Sciatic nerve (tissue), 2 donors: Measurements from ENCODE around the gene AP2A1. TPM values are rescaled to one million over a fixed set of nuclear protein-coding genes. Genes with fewer than 3 reads are reported as not detected.
A peak's percentile ranks its signal among the peaks of the same experiment; 100 is the strongest.

Experiments
- ATAC-seq: fragments of 200-7000 bp; cut with Tn5 transposase; one replicate; pipeline ENCODE4 v1.9.1; 2020; ENCODE audit warnings: mild to moderate bottlenecking, moderate library complexity
- DNase-seq: peaks from one replicate; pipeline ENCODE4 v3.0.0-alpha.2; 2020; ENCODE audit warnings: low spot score
- intact Hi-C: fragments of 100-400 bp; cut with DNase I; formaldehyde crosslinking; loops from one replicate; pipeline ENCODE4 v1.14.2; 2022
- total RNA-seq: library from RNA; stranded (reverse); fragmentation: NEBNext Ultra II Directional; extraction: Animal tissue kit (Norgen Biotek cat#: 25700); gene quantifications from one replicate; pipeline ENCODE4 v1.2.1, GENCODE V29; 2021
- donor health status: DM: no; HTN: no; CAD: no.
- donor health status: DM: no; HTN: no; CAD: no.

Gene AP2A1
- total RNA-seq, 1 donor from 2014 or later, result 74.3 TPM

DNA sequence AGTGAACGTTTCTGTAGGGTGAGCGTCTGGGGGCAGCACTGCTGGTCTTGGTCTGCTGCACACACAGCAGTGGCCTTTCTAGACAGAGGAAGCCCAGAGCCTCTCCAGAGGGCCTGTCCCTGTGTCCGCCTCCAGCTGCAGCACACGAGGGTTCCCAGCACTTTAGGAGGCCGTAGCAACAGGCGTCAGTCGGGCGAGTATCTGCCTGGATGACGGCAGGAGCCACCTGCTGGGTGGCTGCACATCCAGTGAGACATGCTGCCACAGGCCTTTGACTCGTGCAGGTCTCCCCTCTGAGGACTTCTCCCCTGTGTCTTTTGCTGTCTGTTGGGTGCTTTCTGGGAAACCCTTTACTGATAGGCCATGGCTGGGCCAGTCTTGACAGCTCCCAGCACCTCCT lies 22.1 kb downstream of the AP2A1 start:
- intact Hi-C loops, result no loop called here
- DNase-seq, result no peak
- ATAC-seq, result no peak

DNA sequence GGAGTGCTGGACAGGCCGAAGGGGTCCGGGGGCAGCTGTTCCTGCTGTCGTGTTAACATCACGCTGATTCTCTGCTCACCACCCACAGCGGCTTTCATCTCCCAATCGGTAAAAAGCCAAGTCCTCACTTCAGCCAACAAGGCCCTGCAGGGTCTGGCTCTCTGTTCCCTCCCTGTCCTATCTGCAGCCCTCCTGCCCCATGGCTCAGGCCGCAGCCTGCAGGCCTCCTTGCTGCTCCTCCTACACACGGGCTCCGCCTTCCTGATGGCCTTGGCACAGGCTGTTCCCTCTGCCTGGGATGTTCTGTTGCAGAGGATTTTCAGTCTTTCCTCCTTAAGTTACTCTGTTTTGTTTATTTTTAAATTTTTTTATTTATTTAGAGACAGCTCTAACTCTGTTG lies 24.1 kb downstream of the AP2A1 start:
- ATAC-seq (peak; percentile 94), DNase-seq (no peak)
- intact Hi-C loops, result no loop called here

DNA sequence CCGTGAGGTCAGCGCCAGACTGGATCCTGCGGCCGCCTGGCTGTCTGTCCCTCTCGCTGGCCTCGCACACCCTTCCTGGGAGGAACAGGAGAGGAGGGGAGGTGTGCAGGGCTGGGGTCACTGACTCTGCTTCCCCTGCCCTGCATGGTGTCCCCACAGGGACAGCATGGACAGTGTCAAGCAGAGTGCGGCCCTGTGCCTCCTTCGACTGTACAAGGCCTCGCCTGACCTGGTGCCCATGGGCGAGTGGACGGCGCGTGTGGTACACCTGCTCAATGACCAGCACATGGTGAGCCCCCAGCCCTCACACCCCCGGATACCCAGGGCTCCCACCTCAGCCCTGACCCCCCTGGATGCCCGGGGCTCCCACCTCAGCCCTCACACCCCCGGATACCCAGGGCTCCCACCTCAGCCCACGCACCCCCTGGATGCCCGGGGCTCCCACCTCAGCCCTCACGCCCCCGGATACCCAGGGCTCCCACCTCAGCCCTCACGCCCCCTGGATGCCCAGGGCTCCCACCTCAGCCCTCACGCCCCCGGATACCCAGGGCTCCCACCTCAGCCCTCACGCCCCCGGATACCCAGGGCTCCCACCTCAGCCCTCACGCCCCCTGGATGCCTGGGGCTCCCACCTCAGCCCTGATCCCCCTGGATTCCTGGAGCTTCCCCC lies 25.1 kb downstream of the AP2A1 start:
- no peak for ATAC-seq
- DNase-seq, result no peak
- intact Hi-C loops, result no loop called here

DNA sequence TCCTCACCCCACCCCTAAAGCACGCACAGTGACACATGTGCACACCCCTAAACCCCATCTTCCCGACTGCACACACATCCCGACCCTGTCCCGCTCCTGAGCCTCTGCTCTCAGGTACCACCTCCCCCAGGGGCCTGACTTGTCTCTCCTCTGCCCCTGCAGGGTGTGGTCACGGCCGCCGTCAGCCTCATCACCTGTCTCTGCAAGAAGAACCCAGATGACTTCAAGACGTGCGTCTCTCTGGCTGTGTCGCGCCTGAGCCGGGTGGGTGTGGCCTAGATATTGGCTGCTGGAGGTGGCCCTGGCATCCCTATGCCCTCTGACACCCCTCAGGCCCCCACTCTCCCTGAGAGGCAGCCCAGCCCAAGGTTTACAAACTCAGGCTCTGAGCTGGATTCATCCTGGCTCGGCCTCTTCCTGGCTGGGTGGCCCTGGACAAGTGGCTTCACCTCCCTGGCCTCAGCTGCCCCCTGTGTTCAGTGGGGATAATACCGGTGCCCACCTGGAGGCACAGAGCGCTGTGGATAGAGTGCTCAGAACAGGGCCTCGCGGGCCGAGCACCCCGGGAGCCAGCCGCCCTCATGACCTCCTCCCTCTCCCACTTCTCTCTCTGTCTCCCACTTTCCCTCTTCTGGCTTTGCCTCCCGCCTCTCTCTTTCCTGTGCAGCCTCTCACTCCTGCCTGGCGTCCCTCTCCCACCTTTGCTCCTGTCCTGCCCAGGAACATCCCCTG lies 26.2 kb downstream of the AP2A1 start:
- intact Hi-C loops, result no loop called here
- ATAC-seq (no peak), DNase-seq (no peak)

DNA sequence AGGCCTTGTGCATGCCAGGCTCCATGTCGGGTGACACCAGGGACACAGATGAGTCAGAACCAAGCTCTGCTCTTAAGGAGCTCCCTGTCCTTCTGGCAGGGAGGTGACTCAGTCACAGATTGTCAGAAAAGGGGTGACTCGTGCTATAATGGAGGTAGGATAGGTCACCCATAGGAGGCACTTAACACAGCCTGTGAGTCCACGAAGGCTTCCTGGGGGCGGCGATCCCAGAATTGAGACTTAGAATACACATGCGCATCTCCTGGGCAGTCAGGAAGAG lies 26.7 kb downstream of the AP2A1 start:
- DNase-seq, result no peak
- no peak for ATAC-seq
- intact Hi-C loops, result no loop called here

DNA sequence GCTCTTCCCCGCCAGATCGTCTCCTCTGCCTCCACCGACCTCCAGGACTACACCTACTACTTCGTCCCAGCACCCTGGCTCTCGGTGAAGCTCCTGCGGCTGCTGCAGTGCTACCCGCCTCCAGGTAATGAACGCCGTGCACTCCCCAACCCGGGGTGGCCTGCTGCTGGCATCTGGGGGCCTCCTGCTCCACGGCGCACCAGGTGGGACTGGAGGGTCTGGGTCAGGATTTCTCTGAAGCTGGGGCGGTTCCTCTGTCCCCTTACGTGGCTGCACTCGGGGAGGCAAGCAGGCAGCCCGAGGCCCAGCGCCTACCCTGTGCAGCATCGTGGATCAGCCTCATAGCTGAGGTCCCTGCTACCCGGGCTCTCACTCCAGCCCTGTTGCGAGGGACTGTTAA lies 28.8 kb downstream of the AP2A1 start:
- intact Hi-C loops, result no loop called here
- no peak for ATAC-seq
- DNase-seq, result no peak

DNA sequence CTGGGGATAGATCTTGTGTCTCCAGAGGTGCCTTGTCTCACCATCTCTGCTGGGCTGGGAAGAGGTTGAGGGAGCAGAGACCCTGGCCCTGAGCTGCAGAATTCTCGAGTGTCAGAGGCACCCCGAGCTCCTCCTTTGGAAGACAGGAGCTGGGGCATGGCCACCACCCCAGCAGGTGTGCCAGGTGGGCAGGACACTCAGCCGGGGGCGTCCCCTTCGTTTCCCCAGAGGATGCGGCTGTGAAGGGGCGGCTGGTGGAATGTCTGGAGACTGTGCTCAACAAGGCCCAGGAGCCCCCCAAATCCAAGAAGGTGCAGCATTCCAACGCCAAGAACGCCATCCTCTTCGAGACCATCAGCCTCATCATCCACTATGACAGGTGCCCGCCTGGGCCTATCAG lies 31.8 kb downstream of the AP2A1 start:
- intact Hi-C loops, result no loop called here
- DNase-seq (no peak), ATAC-seq (no peak)

DNA sequence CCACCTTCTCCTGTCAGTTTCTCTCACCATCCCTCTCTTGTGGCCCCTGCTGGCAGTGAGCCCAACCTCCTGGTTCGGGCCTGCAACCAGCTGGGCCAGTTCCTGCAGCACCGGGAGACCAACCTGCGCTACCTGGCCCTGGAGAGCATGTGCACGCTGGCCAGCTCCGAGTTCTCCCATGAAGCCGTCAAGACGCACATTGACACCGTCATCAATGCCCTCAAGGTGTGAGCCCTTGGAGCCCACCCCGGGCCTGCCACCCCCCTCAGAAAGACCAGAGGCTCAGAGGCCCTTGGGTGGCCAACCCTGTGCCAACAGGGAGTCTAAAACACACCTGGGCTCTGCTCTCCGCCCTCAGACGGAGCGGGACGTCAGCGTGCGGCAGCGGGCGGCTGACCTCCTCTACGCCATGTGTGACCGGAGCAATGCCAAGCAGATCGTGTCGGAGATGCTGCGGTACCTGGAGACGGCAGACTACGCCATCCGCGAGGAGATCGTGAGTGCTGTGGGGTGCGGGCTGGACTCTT lies 32.5 kb downstream of the AP2A1 start:
- intact Hi-C loops, result no loop called here
- no peak for DNase-seq
- no peak for ATAC-seq

DNA sequence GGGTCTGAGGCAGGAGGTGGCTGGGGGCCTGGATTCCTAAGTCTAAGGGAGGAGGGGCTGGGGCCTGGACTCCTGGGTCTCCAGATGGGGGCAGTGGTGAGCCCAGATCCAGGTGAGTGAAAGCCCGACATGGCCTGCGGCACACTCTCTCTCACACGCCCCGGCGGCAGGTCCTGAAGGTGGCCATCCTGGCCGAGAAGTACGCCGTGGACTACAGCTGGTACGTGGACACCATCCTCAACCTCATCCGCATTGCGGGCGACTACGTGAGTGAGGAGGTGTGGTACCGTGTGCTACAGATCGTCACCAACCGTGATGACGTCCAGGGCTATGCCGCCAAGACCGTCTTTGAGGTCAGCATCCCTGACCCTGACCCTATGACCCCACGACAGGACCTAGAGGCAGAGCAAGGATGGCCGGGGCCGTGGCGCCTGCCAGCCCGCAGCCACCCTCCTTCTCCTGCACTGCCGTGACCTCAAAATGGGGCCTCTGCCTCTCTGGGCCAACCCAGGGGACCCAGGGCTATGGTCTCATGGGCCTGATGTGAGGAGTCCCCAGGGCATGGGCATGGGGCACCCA lies 33.1 kb downstream of the AP2A1 start:
- DNase-seq (no peak), ATAC-seq (no peak)
- intact Hi-C loops, result no loop called here

DNA sequence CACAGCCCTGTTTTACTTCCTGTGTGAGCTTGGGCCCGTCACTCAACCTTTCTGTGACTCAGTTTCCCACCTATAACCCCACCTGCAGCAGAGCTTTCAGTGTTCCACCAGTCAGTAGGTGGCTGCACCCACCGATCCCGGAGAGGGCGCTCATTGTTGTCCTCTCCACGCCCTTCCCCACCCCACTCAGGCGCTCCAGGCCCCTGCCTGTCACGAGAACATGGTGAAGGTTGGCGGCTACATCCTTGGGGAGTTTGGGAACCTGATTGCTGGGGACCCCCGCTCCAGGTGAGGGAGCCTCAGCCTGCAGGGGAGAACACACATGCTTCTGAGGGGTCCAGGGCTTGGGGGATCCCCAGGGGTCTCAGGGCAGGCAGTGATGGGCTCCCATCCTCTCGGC lies 34.0 kb downstream of the AP2A1 start:
- intact Hi-C loops, result no loop called here
- ATAC-seq (no peak), DNase-seq (no peak)

DNA sequence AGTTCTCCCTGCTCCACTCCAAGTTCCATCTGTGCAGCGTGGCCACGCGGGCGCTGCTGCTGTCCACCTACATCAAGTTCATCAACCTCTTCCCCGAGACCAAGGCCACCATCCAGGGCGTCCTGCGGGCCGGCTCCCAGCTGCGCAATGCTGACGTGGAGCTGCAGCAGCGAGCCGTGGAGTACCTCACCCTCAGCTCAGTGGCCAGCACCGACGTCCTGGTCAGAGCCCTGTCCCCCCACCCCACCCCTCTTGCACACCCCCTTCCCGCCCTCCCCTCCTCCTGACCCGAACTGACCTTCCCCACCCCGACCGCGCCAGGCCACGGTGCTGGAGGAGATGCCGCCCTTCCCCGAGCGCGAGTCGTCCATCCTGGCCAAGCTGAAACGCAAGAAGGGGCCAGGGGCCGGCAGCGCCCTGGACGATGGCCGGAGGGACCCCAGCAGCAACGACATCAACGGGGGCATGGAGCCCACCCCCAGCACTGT lies 34.6 kb downstream of the AP2A1 start:
- ATAC-seq (peak; percentile 31), DNase-seq (no peak)
- intact Hi-C loops, result no loop called here

DNA sequence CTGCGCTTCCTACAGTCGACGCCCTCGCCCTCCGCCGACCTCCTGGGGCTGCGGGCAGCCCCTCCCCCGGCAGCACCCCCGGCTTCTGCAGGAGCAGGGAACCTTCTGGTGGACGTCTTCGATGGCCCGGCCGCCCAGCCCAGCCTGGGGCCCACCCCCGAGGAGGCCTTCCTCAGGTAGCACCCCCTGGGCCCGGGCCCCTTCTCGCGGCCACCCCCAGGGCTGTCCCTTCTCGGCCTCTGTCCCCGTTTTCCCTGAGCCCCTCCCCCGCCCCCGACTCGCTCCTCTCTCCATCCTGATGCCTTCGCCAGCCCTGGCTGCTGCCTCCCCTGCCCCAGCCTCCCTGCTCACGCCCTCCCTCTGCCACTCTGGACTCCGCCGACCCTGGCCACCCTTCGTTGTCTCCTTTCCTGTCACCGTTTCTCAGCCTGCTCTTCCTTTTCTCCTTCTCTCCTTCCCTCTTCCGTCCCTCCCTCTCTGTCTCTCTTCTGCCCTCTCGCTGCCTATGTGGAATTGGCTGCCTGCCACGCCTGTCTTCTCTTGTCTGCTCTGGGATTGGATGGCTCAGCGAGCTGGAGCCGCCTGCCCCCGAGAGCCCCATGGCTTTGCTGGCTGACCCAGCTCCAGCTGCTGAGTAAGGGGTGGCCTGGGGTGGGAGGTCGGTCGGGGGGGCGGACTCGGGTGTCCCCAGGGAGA lies 35.3 kb downstream of the AP2A1 start:
- DNase-seq (peak; percentile 97), ATAC-seq (peak; percentile 90)
- intact Hi-C loops, result no loop called here

DNA sequence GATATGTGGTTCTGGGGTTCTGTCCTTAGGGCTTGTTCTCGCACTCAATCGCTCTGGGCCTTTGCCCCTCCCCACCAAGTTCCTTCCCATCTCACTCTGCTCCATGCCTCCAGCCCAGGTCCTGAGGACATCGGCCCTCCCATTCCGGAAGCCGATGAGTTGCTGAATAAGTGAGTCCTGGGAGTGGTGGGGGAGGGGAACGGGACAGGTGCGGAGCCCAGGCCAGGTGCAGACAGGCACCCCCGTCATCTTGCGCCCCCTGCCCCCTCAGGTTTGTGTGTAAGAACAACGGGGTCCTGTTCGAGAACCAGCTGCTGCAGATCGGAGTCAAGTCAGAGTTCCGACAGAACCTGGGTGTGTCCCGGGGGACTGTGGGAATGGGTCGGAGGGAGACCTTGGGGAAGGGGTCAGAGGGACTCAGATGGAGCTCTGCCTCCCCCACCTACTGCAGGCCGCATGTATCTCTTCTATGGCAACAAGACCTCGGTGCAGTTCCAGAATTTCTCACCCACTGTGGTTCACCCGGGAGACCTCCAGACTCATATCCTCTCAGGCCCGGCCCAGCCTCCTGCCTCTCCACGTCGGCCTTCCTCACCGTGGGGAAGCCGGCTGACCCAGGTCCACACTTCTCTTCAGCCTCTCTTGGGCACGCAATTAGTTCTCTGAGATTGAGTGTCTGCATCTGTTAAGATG lies 36.2 kb downstream of the AP2A1 start:
- intact Hi-C loops, result no loop called here
- ATAC-seq, result peak; percentile 16
- no peak for DNase-seq

DNA sequence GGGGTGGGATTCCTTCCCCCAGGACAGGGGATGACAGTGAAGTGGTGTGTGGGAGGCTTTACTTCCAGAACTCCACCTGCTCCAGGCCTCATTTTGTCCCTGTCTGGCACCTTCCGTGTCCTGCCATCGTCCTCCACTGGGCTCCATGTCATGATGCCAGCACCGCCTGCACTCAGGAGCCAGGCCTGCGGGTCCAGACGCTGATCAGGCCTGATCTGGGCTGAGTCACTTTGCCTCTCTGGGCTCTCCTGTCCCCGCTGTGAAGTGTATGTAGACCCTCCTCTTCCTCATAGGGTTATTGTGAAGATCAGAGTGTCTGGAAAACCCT lies 36.7 kb downstream of the AP2A1 start:
- DNase-seq, result no peak
- intact Hi-C loops, result no loop called here
- ATAC-seq, result no peak

DNA sequence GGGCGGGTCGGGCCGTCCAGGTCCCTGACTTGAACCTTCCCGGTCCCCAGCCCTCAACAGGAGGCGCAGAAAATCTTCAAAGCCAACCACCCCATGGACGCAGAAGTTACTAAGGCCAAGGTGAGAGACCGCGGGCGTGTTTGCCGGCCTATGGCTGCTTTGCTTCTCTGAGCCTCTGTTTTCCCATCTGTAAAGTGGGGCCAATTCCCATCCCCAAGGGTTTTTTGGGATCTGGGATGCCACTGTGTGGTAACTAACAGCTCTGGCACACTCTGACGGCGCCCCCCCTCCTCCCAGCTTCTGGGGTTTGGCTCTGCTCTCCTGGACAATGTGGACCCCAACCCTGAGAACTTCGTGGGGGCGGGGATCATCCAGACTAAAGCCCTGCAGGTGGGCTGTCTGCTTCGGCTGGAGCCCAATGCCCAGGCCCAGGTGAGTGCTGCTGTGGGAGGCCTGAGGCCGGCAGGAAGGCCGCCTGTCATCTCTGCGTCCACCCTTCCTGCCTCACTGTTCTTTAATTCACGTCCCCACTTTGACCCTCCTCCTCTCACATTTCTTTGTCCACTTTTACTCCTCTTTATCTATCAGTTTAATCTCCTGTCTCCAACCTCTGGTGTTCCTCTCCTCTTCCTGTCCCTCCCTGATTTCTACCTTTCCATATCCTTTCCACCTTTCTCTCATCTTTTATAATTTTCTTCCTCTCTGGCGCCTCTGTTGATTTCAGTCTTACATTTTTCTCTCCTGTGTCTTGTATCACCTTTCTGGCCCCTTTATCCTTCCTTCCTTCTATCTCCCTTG lies 39.2 kb downstream of the AP2A1 start:
- no peak for DNase-seq
- intact Hi-C loops, result no loop called here
- ATAC-seq, result no peak

DNA sequence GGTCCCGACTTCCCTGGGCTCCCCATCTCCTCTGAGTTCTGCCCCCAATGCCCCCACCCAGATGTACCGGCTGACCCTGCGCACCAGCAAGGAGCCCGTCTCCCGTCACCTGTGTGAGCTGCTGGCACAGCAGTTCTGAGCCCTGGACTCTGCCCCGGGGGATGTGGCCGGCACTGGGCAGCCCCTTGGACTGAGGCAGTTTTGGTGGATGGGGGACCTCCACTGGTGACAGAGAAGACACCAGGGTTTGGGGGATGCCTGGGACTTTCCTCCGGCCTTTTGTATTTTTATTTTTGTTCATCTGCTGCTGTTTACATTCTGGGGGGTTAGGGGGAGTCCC lies 39.8 kb downstream of the AP2A1 start:
- no peak for DNase-seq
- intact Hi-C loops, result no loop called here
- no peak for ATAC-seq

DNA sequence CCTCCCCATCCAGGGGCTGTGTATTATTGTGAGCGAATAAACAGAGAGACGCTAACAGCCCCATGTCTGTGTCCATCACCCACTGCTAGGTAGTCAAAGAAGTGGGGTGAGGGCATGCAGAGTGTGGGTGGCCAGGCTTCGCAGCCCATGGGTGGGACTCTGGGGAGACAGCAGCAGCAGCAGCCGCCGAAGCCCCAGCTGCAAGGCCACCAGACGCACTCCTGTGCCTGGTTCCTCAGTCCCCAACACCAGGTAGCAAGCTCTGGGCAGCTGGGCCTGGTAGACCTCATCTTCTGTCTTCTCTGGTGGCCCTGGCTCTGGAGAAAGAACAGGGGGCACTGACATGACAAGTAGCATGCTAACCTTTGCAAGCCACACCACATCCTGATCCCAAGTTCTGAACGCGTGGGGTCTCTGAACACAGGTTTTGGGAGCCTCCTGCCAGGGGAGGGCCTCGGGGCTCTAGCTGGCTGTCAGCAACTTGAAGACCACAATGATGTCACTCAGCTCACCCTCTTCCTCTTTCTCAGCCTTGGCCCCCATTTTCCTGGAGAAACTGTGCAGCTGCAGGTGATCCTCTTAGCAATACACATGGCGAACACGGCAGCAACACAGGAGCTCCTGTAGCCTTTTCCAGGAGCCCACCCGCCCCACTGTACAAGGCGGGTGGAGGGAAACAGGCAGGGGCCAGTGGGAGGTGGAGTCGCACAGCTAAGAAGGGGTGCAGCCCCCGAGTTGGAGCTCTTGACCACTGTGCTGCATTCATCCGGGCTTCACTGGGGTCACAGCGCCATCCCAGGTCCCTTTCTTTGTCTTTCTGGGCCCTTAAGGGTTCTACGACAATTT lies 40.5 kb downstream of the AP2A1 start:
- DNase-seq, result no peak
- no peak for ATAC-seq
- intact Hi-C loops, result no loop called here
